Medulla oblongata (tissue), 1 donor: ENCODE data around the gene SNRPA.
"Not testable (repeated sequence)": the region's sequence is repeated elsewhere in the genome, so short reads cannot be mapped to it uniquely, and the experiment has no call there.

Experiments
- DNase-seq: peaks from one replicate; pipeline ENCODE4 v3.0.0-alpha.2; 2015; ENCODE audit errors: extremely low spot score

Gene SNRPA

GRCh38 chr19:40744554-40745401 is 6.2 kb upstream of the SNRPA start:
- no peak for DNase-seq

- no peak for DNase-seq
These were observed 5.6 kb upstream of the SNRPA start for GRCh38 chr19:40745402-40745780.

- DNase-seq: no peak
These were observed 3.5 kb upstream of the SNRPA start for GRCh38 chr19:40747536-40747935.

DNA sequence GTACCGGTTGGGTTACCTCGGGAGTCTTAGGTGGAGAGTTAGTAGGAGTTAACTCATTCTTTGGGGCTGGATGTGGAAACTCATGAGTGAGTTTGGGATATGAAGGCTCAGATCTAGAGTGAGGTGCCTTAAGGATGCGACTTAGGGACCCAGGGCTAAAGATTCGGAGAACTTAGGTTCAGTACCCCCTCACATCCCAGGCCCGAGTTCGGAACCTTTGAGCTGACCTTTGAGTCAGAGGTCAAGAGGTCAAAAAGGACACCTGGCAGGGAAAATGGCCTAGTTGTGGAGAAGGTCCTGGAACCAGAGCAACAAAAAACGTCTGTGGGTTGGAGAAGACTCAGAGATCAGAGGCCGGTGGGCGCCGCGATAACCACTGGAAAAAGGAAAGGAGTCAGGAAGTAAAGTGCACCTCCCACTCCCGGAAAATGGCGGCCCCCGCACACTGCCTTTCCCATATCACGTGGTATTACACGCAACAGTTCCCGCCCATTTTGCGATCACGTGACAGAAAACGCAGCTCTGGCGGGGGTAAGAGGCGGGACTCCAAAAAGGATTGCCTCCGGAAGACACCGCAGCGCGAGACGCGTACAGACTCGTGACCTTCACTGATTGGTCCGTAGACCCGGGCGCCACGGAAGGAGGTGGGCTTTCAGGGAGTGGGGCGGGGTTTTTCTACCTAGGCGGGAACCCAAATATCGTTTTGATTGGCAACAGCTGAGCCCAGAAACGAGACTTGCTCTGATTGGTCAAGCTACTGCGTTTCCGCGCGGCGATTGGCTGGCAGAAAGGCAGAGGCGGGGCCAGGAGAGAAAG is 737 bp upstream of the SNRPA start, which contains the start of gene ACTMAP:
Gene ACTMAP, minus strand, starts transcription at position 420 of the 816 bp plus-strand sequence. CDS start 674 bp downstream, outside the sequence.
- peak; percentile 100 for DNase-seq

DNA sequence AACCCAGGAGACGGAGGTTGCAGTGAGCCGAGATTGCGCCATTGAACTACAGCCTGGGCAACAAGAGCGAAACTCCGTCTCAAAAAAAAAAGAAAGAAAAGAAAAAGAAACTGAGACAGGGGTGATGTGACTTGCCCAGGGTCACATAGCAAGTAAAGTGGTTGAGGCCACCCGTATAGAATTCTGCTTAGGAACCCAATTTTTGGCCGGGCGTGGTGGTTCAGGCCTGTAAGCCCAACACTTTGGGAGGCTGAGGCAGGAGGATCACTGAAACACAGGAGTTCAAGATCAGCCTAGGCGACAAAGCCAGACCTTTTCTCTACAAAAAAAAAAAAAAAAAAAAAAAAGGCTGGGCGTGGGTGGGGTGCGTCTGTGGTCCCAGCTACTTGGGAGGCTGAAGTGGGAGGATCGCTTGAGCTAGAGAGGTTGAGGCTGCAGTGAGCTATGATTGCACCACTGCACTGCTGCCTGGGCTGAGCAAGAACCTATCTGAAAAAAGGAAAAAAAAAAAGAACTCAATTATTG is 1.3 kb downstream of the SNRPA start:
- DNase-seq: no peak

DNA sequence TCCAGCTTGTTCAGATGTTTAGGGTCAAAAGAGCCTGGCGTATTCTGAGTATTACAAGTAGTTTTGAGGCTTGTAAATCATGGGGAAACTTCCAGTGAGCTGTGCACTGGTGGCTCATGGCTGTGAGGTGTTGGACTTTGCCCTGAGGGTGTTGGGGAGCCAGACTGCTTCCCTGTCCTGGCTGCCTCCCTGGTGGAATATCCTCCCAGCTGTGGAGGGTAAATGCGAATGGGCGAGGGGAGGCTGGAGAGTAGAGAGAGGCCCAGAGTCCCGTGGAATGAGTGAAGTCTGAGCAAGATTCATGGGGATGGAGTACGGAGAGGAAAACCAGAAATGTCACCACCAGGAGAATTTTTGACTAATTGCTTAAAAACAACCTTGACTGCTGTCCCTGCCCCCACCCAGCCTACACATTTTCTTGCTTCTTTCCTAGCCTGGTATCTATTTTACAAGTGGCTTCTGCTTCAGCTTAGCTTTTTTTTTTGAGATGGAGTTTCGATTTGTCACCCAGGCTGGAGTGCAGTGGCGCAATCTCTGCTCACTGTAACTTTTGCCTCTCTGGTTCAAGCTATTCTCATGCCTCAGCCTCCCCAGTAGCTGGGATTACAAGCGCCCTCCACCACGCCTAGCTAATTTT is 3.7 kb downstream of the SNRPA start:
- DNase-seq: no peak

- no peak for DNase-seq
These were observed 4.2 kb downstream of the SNRPA start for GRCh38 chr19:40755248-40755624.

- DNase-seq: no peak
These were observed 4.8 kb downstream of the SNRPA start for GRCh38 chr19:40755791-40756190.

DNA sequence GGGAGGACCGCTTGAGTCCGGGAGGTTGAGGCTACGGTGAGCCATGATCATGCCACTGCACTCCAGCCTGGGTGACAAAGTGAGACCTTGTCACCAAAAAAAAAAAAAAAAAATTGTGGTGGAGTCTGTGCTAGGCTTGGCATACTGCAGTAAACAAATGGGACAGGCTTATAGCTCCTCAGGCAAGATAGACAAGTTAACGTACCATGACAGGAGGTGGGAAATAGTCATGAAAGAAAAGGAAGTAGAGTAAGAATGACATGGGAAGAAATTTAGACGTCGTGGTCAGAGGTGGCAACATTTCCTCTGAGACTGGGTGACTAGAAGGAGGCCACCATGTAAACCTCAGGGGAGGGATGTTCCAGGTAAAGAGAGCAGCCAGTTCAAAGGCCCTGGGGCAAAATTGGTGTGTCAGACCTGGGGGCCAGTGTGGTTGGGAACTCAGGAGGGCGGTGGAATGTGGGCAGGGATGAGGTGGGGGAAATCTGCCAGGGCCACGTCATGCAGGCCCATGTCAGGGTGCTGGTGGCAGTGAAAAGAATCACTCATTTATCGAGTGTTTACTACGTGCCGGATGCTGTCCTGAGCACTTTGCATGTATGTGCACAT is 5.6 kb downstream of the SNRPA start:
- no peak for DNase-seq

DNA sequence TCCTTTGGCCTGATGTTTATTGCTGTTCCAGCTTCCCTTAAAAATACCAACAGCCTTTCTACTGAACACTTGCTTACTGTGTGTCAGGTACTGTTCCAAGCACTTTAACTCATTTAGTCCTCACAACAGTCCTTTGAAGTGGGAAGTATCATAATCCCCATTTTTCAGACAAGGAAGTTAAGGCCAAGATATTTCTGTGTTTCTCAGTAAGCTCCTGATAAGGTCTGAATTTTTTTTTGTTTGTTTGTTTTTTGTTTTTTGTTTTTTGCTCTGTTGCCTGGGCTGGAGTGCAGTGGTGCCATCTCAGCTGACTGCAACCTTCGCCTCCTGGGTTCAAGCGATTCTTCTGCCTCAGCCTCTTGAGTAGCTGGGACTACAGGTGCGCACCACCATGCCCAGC is 7.5 kb downstream of the SNRPA start:
- DNase-seq: no peak

GRCh38 chr19:40759352-40759751 is 8.3 kb downstream of the SNRPA start:
- no peak for DNase-seq

GRCh38 chr19:40762754-40763470 is 11.9 kb downstream of the SNRPA start:
- DNase-seq: no peak

DNA sequence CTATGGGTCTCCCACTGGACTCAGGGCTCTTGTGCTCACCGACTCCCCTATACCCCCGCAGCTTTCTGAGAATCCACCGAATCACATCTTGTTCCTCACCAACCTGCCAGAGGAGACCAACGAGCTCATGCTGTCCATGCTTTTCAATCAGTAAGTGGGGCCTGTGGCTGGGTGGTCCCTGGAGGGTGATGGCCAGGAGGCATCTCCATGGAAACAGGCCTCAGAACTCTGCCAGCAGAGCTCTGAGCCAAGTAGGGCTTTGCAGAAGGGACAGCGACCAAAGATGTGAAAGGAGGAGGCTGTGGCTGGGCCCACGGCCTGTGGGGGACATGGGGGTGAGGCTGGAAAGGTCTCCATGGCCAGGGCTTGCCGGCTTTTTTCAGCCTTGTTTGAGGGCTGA is 12.5 kb downstream of the SNRPA start:
- DNase-seq: no peak

GRCh38 chr19:40763963-40764362 is 13.0 kb downstream of the SNRPA start:
- no peak for DNase-seq

- DNase-seq: not testable (repeated sequence)
These were observed 15.4 kb downstream of the SNRPA start for GRCh38 chr19:40766385-40766784.

DNA sequence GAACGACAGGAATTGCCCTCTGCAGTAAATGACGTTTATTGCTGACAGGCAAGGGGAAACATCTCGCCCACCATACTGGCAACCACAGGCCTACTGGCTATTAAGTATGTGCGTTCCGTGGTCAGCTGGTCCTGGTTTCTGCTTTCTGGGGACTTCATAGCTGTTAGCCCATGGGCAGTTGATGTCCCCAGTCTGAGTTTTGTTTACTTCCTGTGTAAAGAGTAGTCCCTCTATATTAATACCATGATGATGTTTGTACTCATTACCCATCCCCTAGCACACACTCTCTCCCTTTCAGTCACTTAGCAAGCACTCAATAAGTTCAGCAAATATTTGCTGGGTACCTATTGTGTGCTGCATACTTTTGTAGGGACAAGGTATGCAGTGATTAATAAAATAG is 17.9 kb downstream of the SNRPA start:
- DNase-seq: no peak

DNA sequence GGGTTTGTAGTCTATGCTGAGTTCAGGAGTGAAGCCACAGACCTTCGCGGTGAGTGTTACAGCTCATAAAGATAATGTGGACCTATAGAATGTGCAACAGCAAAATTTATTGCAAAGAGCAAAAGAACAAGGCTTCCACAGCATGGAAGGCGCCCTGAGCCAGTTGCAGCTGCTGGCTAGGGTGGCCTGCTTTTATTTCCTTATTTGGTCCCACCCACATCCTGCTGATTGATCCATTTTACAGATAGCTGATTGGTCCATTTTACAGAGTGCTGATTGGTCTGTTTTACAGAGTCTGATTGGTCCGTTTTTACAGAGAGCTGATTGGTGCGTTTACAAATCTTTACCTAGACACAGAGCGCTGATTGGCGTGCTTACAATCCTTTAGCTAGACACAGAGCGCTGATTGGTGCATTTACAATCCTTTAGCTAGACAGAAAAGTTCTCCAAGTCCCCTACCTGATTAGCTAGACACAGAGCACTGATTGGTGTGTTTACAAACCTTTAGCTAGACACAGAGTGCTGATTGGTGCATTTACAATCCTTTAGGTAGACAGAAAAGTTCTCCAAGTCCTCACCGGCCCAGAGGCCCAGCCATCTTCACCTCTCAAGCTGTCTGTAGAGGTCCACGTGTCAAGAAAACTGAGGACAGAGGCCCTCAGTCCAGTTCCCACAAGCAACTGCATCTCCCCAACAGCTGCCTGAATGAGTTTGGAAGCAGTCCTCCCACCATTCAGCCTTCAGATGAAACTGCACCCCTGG is 20.3 kb downstream of the SNRPA start:
- not testable (repeated sequence) for DNase-seq

DNA sequence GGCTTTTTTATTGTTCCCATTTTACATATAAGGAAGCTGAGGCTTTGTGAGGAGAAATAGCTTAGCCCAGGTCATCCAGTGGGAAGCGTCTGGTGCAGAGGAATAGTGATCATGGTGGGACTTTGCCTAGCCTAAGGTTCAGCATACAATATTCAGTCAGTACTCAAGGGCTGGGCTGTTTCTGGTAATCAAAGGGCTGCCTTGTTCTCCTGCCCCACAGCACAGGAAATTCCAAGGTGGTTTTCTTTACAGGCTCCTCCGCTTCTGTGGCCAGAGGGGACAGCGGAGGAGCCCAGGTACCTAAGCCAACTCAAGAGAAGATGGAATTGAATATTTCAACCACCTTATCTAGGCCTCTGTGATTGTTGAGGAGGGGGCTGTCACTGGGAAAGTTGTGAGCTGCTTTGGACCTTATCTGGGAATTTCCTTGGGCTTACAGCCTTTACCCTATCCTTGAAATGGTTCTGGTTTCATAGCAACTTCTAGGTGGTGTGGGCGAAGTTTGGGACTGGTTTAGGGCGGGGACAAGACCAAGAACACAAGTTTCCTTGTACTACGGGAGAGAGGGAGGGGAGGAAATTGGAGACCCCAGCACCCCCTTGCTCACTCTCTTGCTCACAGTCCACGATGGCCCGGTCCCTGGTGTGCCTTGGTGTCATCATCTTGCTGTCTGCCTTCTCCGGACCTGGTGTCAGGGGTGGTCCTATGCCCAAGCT is 24.1 kb downstream of the SNRPA start, which contains the start of gene MIA:
Gene MIA, plus strand, starts transcription at position 606 of the 716 bp plus-strand sequence. Its CDS starts 22 bp downstream, at position 628.
- no peak for DNase-seq

- DNase-seq: no peak
These were observed 24.6 kb downstream of the SNRPA start for GRCh38 chr19:40775632-40776022.
